NK-92 (cell line): ENCODE data around the gene PLIN5.
"Not testable (repeated sequence)": the region's sequence is repeated elsewhere in the genome, so short reads cannot be mapped to it uniquely, and the experiment has no call there.

Source experiments
- DNase-seq: peaks from one replicate; lab custom pipeline; 2025; ENCODE audit not compliant: unreplicated experiment; lab: John Stamatoyannopoulos, UW

PLIN5 gene

GRCh38 chr19:4570402-4570801, 35.4 kb upstream of the PLIN5 start:
- DNase-seq: no peak

GRCh38 chr19:4568886-4569285, 33.9 kb upstream of the PLIN5 start:
- no peak for DNase-seq

GRCh38 chr19:4567584-4568071, 32.6 kb upstream of the PLIN5 start:
- no peak for DNase-seq

GRCh38 chr19:4566402-4567051, 31.5 kb upstream of the PLIN5 start:
- DNase-seq: no peak

GRCh38 chr19:4563562-4563961, 28.5 kb upstream of the PLIN5 start:
- not testable (repeated sequence) for DNase-seq

- not testable (repeated sequence) for DNase-seq
These were observed 27.1 kb upstream of the PLIN5 start for GRCh38 chr19:4562085-4562484.

GRCh38 chr19:4559569-4559968, 24.5 kb upstream of the PLIN5 start, which contains the start of gene SEMA6B:
SEMA6B (minus strand) TSS chr19:4559684; CDS start chr19:4558457, 1,227 bp downstream.
- no peak for DNase-seq

GRCh38 chr19:4557971-4558941, 23.2 kb upstream of the PLIN5 start:
- no peak for DNase-seq

GRCh38 chr19:4557144-4557970, 22.3 kb upstream of the PLIN5 start:
- DNase-seq: no peak

GRCh38 chr19:4556597-4557127, 21.6 kb upstream of the PLIN5 start:
- DNase-seq: no peak

- no peak for DNase-seq
These were observed 20.9 kb upstream of the PLIN5 start for GRCh38 chr19:4555657-4556561.

GRCh38 chr19:4554717-4555116, 19.7 kb upstream of the PLIN5 start:
- no peak for DNase-seq

GRCh38 chr19:4553775-4554174, 18.8 kb upstream of the PLIN5 start:
- no peak for DNase-seq

- no peak for DNase-seq
These were observed 18.2 kb upstream of the PLIN5 start for GRCh38 chr19:4553092-4553695.

GRCh38 chr19:4552525-4552819, 17.4 kb upstream of the PLIN5 start:
- DNase-seq: no peak

- DNase-seq: no peak
These were observed 15.5 kb upstream of the PLIN5 start for GRCh38 chr19:4550479-4551050.

- no peak for DNase-seq
These were observed 15.0 kb upstream of the PLIN5 start for GRCh38 chr19:4550018-4550417.

GRCh38 chr19:4548238-4548584, 13.2 kb upstream of the PLIN5 start:
- no peak for DNase-seq
